Fibroblast of peridontal ligament (primary cell): ENCODE measurements around the gene INPP5D.
"Not testable (repeated sequence)": the region's sequence is repeated elsewhere in the genome, so short reads cannot be mapped to it uniquely, and the experiment has no call there.

Source experiments
- DNase-seq: peaks from one replicate; pipeline ENCODE4 v3.0.0-alpha.2; 2010; ENCODE audit errors: extremely low read depth

Gene INPP5D

GRCh38 chr2:233117811-233118647, 57.9 kb downstream of the INPP5D start:
- DNase-seq, result no peak

GRCh38 chr2:233118648-233119000, 58.5 kb downstream of the INPP5D start:
- DNase-seq, result no peak

GRCh38 chr2:233119123-233119522, 59.0 kb downstream of the INPP5D start:
- DNase-seq, result no peak

GRCh38 chr2:233119806-233120205, 59.7 kb downstream of the INPP5D start:
- DNase-seq, result no peak

- no peak for DNase-seq
Measured at GRCh38 chr2:233120459-233120858, 60.3 kb downstream of the INPP5D start.

GRCh38 chr2:233121856-233122255, 61.7 kb downstream of the INPP5D start:
- no peak for DNase-seq

GRCh38 chr2:233122541-233122940, 62.4 kb downstream of the INPP5D start:
- DNase-seq, result no peak

GRCh38 chr2:233123576-233123975, 63.4 kb downstream of the INPP5D start:
- DNase-seq, result not testable (repeated sequence)

GRCh38 chr2:233124421-233125080, 64.4 kb downstream of the INPP5D start:
- DNase-seq, result no peak

- no peak for DNase-seq
Measured at GRCh38 chr2:233125455-233126065, 65.4 kb downstream of the INPP5D start.

GRCh38 chr2:233129351-233129978, 69.3 kb downstream of the INPP5D start:
- no peak for DNase-seq

- DNase-seq, result no peak
Measured at GRCh38 chr2:233130024-233130423, 69.9 kb downstream of the INPP5D start.

- no peak for DNase-seq
Measured at GRCh38 chr2:233130481-233131020, 70.4 kb downstream of the INPP5D start.

- no peak for DNase-seq
Measured at GRCh38 chr2:233131936-233132720, 72.0 kb downstream of the INPP5D start.

- no peak for DNase-seq
Measured at GRCh38 chr2:233133239-233133638, 73.1 kb downstream of the INPP5D start.

GRCh38 chr2:233135421-233135820, 75.3 kb downstream of the INPP5D start:
- DNase-seq, result no peak

- no peak for DNase-seq
Measured at GRCh38 chr2:233137040-233137439, 76.9 kb downstream of the INPP5D start.

- no peak for DNase-seq
Measured at GRCh38 chr2:233140077-233140585, 80.0 kb downstream of the INPP5D start.

GRCh38 chr2:233140978-233141377, 80.8 kb downstream of the INPP5D start:
- no peak for DNase-seq

GRCh38 chr2:233141901-233142300, 81.8 kb downstream of the INPP5D start:
- no peak for DNase-seq

- no peak for DNase-seq
Measured at GRCh38 chr2:233142355-233142897, 82.3 kb downstream of the INPP5D start.
